HG03521 (cell line): ENCODE results near the gene ZNF528.
A peak's percentile ranks its signal among the peaks of the same experiment; 100 is the strongest.

Experiments
- ATAC-seq: cut with Tn5 transposase; IDR thresholded peaks from one replicate; pipeline ENCODE4 v1.9.1; 2021; ENCODE audit warnings: mild to moderate bottlenecking, moderate library complexity; ENCODE audit not compliant: unreplicated experiment

Gene ZNF528

GRCh38 chr19:52397310-52398080, at the start of gene ZNF528:
Gene ZNF528, plus strand, starts transcription at chr19:52397849. Its CDS starts 4,165 bp downstream, at chr19:52402014.
- no peak for ATAC-seq

- no peak for ATAC-seq
These were observed 46.1 kb upstream of the ZNF528 start for GRCh38 chr19:52351512-52351911.

DNA sequence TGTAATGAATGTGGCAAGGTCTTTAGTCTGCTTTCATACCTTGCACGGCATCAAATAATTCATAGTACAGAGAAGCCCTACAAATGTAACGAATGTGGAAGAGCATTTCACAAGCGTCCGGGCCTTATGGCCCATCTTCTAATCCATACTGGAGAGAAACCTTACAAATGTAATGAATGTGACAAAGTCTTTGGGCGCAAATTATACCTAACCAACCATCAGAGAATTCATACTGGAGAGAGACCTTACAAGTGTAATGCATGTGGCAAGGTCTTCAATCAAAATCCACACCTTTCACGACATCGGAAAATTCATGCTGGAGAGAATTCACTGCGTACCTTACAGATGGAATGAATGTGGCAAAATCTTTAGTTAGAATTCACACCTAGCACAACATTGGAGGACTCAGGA, 31.2 kb upstream of the ZNF528 start:
- no peak for ATAC-seq

GRCh38 chr19:52369559-52370340, 27.9 kb upstream of the ZNF528 start, which contains the start of gene ZNF880:
Gene ZNF880, plus strand, starts transcription at chr19:52369923. Its CDS starts 43 bp downstream, at chr19:52369966.
- peak; percentile 72 for ATAC-seq

- ATAC-seq, result no peak
These were observed 27.3 kb upstream of the ZNF528 start for GRCh38 chr19:52370341-52370710.

DNA sequence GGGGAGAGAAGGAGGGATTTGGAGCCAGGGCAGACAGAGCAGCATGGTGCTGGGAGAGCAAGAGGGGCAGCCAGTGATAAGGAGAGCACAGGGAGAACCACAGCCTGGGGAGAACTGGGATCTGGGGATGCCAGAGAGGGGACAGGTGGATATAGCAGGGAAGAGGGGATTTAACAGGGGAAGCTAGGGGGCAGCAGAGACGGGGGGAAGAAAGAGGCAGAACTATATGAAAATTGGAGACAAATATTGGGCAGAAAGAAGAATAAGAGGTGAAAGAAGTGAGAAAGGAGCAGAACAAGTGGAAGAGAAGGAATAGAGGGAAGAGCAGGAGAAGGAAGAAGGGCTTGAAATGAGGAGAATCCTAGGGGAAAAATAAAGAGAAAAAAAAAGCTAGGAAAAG, 6.5 kb upstream of the ZNF528 start:
- no peak for ATAC-seq

DNA sequence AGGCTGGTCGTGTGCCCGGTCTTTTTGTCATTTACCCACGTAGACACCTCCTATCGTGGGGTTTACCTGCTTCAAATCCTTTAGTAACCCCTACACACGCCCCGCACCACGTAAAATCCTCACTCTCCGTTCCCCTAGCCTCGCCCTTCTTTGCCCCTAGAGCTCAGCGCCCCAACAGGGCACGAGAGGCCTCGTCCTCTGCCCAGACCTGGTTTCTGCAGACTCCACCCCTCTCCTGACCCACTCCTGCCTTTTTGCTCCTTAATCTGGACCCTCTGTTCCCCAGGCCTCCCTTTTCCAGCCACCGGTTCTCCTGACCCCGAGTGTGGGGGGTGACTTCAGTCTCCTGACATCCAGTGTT, 412 bp downstream of the ZNF528 start:
- ATAC-seq, result no peak

GRCh38 chr19:52410276-52410675, 12.6 kb downstream of the ZNF528 start:
- no peak for ATAC-seq

DNA sequence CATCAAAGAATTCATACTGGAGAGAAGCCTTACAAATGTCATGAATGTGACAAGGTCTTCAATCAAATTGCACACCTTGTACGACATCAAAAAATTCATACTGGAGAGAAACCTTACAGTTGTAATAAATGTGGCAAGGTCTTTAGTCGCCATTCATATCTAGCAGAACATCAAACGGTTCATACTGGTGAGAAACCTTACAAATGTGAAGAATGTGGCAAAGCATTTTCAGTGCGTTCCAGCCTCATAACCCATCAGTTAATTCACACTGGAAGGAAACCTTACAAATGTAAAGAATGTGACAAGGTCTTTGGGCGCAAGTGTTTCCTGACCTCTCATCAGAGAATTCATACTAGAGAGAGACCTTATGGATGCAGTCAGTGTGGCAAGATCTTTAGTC, 18.1 kb downstream of the ZNF528 start:
- ATAC-seq, result no peak

DNA sequence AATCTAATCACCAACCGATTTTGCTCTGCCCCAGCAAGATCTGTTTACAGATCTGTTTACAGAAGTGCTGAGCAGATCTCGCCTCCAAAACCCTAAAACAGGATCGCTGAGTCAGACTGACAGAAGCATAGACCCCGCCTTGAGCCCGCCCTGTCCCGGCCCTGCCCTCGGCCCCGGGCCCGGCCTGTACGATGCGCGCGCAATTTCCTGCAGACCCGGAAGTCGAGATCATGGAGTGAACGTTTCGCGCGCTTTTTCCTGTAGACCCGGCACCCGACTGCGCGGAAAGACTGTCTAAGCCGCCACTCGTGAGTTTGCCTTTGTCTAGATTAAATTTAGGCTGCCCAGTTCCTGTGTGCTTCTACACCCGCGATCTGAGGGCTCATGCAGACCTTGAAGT, 31.3 kb downstream of the ZNF528 start, which contains the start of gene ZNF534:
TSS of gene ZNF534 (plus strand) at position 212 of the 400 bp plus-strand sequence. CDS start 2,327 bp downstream, outside the sequence.
- ATAC-seq, result no peak

DNA sequence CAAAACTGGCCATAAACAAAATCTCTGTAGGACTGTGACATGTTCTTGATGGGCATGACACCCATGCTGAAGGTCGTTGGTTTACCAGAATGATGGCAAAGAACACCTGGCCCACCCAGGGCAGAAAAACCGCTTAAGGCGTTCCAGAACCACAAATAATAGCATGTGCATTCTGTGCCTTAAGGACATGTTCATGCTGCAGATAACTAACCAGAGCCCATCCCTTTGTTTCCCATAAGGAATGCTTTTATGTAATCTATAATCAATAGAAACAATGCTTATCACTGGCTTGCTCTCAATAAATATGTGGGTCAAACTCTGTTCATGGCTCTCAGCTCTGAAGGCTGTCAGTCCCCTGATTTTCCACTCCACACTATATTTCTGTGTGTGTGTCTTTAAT, 44.5 kb downstream of the ZNF528 start:
- no peak for ATAC-seq

GRCh38 chr19:52444506-52444905, 46.9 kb downstream of the ZNF528 start:
- no peak for ATAC-seq

DNA sequence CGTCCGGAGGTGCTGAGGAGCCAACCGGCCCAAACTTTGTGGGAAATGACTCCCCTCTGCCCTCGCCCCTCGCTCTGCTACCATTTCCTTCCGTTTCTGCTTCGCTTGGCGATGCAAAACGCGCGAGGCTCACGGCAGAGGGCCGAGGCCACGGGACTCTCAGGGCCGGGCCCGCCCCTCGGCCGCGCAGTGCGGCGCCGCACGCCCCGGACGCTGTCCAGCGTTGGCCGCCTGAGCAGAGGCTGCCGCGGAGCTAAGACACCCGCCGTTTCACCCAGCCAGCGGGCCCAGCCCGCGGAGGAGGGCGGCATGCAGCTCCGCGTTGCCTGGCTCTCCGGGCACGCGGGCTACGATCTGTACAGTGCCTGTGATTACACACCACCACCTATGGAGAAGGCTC, 53.6 kb downstream of the ZNF528 start:
- ATAC-seq, result no peak

- ATAC-seq, result no peak
These were observed 55.9 kb downstream of the ZNF528 start, which contains the start of gene ZNF578 for GRCh38 chr19:52453324-52454094. Gene ZNF578, plus strand, starts transcription at chr19:52453553. Its CDS starts 48,293 bp downstream, at chr19:52501846.

DNA sequence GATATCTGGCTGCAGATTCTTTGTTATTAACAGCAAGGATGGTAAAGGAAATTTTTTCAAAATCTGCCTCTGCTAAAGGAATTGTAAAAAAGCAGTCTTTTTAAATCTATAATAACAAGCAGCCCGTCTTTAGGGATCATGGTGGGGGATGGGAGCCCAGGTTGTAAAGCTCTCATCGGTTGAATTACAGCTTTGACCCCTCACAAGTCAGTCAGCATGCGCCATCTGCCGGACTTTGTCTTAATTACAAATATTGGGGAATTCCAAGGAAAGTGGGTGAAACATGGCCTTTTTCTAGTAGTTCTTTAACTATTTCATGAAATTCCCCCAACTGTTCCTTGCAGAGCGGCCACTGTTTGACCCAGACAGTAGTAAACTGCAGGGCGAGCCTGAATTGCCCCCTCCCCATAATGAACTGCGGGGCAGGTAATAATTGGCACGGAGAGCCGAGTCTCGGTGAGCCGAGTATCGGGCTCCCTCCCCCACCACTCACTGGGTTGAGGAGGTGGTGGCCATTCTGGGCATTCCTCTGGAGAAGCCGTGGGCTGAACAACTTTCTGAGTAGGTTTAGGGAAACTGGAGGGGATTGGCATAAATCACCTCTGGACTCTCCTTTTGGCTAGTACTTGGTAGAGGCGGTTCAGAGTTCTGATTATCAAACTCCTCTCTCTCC, 67.3 kb downstream of the ZNF528 start:
- no peak for ATAC-seq
